GM23338 (cell line): ENCODE data around the gene CEP170B. TPM values are rescaled to one million over a fixed set of nuclear protein-coding genes. Genes with fewer than 3 reads are reported as not detected.

Experiments
- ATAC-seq: fragments of 200-7000 bp; cut with Tn5 transposase; 3 replicates; pipeline ENCODE4 v1.9.1; 2020
- DNase-seq: peaks from one replicate; pipeline ENCODE4 v3.0.0-alpha.2; 2015; ENCODE audit warnings: low spot score
- H2AFZ ChIP-seq: fragments of 200-600 bp; sonication (generic); 2 replicates; pipeline ENCODE4 v1.8.0; 2016; ENCODE audit warnings: antibody characterized with exemption, mild to moderate bottlenecking, moderate library complexity
- H3F3A ChIP-seq: fragments of 200-600 bp; sonication (generic); replicated peaks from 2 replicates; pipeline ENCODE4 v1.8.0; 2017; ENCODE audit warnings: antibody characterized with exemption, mixed run types, low read depth
- H3K27ac ChIP-seq: fragments of 200-600 bp; sonication (generic); 2 replicates; pipeline ENCODE4 v1.6.1; 2016; ENCODE audit warnings: low read depth
- H3K27me3 ChIP-seq: fragments of 200-600 bp; sonication (generic); 2 replicates; pipeline ENCODE4 v1.8.0; 2016; ENCODE audit warnings: mild to moderate bottlenecking, mixed run types, moderate library complexity; ENCODE audit not compliant: insufficient read depth
- H3K36me3 ChIP-seq: fragments of 200-600 bp; sonication (generic); 2 replicates; pipeline ENCODE4 v1.8.0; 2016; ENCODE audit warnings: mild to moderate bottlenecking; ENCODE audit not compliant: insufficient read depth
- H3K4me1 ChIP-seq: fragments of 200-600 bp; sonication (generic); 2 replicates; pipeline ENCODE4 v1.8.0; 2016; ENCODE audit warnings: mild to moderate bottlenecking, moderate library complexity; ENCODE audit not compliant: insufficient read depth
- H3K4me2 ChIP-seq: fragments of 200-600 bp; sonication (generic); 2 replicates; pipeline ENCODE4 v1.7.1; 2017; ENCODE audit warnings: mixed run types
- H3K4me3 ChIP-seq: fragments of 200-600 bp; sonication (generic); 2 replicates; pipeline ENCODE4 v1.6.1; 2016; ENCODE audit warnings: mixed run types
- H3K79me2 ChIP-seq: fragments of 200-600 bp; sonication (generic); replicated peaks from 2 replicates; pipeline ENCODE4 v1.8.0; 2017; ENCODE audit warnings: mild to moderate bottlenecking; ENCODE audit not compliant: insufficient read depth
- H3K9me2 ChIP-seq: fragments of 200-600 bp; sonication (generic); 2 replicates; pipeline ENCODE4 v1.8.0; 2017; ENCODE audit not compliant: insufficient read depth
- H4K20me1 ChIP-seq: fragments of 200-600 bp; sonication (generic); replicated peaks from 2 replicates; pipeline ENCODE4 v1.8.0; 2017; ENCODE audit warnings: mild to moderate bottlenecking; ENCODE audit not compliant: insufficient read depth
- H3K27ac Mint-ChIP-seq: 2 replicates; pipeline ENCODE4 v1.8.0; 2020; ENCODE audit warnings: inconsistent platforms, mild to moderate bottlenecking, moderate library complexity, mixed read lengths
- H3K27me3 Mint-ChIP-seq: 3 replicates; pipeline ENCODE4 v1.8.0; 2022; ENCODE audit warnings: low read depth, mild to moderate bottlenecking, moderate library complexity, mixed read lengths, inconsistent platforms; ENCODE audit not compliant: insufficient read depth, poor library complexity
- H3K36me3 Mint-ChIP-seq: 3 replicates; pipeline ENCODE4 v1.8.0; 2021; ENCODE audit warnings: low read depth, mild to moderate bottlenecking, inconsistent platforms, moderate library complexity, mixed read lengths
- H3K4me1 Mint-ChIP-seq: 3 replicates; pipeline ENCODE4 v1.8.0; 2020; ENCODE audit warnings: mild to moderate bottlenecking, inconsistent platforms, mixed read lengths
- H3K4me3 Mint-ChIP-seq: 3 replicates; pipeline ENCODE4 v1.8.0; 2021; ENCODE audit warnings: moderate library complexity, mild to moderate bottlenecking, inconsistent platforms, mixed read lengths
- H3K9me3 Mint-ChIP-seq: 3 replicates; pipeline ENCODE4 v1.8.0; 2020; ENCODE audit warnings: moderate library complexity, mild to moderate bottlenecking, inconsistent platforms, mixed read lengths
- CREB1 ChIP-seq: fragments of 250-450 bp; sonication (Bioruptor Pico); IDR thresholded peaks from 2 replicates; pipeline ENCODE4 v1.5.0; 2020; ENCODE audit warnings: low read depth, mild to moderate bottlenecking, moderate library complexity
- ETS1 ChIP-seq: IDR thresholded peaks from 2 replicates; pipeline ENCODE4 v1.6.1; 2016; ENCODE audit warnings: antibody characterized with exemption
- EZH2phosphoT487 ChIP-seq: fragments of 200-600 bp; sonication (generic); IDR thresholded peaks from one replicate; pipeline ENCODE4 v1.8.1; 2018; ENCODE audit warnings: antibody characterized with exemption; ENCODE audit not compliant: unreplicated experiment
- JUNB ChIP-seq: IDR thresholded peaks from one replicate; pipeline ENCODE4 v1.6.1; 2016; ENCODE audit warnings: antibody characterized with exemption; ENCODE audit not compliant: unreplicated experiment
- ZNF114 ChIP-seq: fragments of 250-450 bp; sonication (Bioruptor Pico); IDR thresholded peaks from 2 replicates; pipeline ENCODE4 v1.5.0; 2020; ENCODE audit warnings: mild to moderate bottlenecking, moderate library complexity
- ZNF331 ChIP-seq: fragments of 250-450 bp; sonication (Bioruptor Pico); IDR thresholded peaks from 2 replicates; pipeline ENCODE4 v1.5.0; 2020; ENCODE audit warnings: low read depth, mild to moderate bottlenecking, moderate library complexity
- polyA plus RNA-seq: library from polyadenylated mRNA; unstranded; fragments of >200 nt; fragmentation: Nextera tagmentation; extraction: Ambion mirVana; gene quantifications from 2 replicates; pipeline ENCODE4 v1.2.1, GENCODE V29; 2016
- total RNA-seq: library from RNA; depleted of rRNA; stranded (reverse); fragments of >200 nt; shearing (Covaris generic); gene quantifications from 2 replicates; pipeline ENCODE4 v1.2.3, GENCODE V29; 2014
- TF ChIP-seq, protein P1 (sequence below), 2 experiments: fragments of 200-600 bp in 1 of 2; sonication (generic) in 1 of 2; conservative IDR thresholded peaks; 2 replicates each; pipeline versions ENCODE4 v1.5.1 to v1.6.1; 2016 to 2017; ENCODE audit warnings: antibody characterized with exemption in 2 of 2, low read depth in 2 of 2, mild to moderate bottlenecking in 2 of 2, moderate library complexity in 1 of 2

CEP170B gene
- total and polyA plus RNA-seq, 2 experiments from 2014 or later: 4.6 to 37.1 TPM

DNA sequence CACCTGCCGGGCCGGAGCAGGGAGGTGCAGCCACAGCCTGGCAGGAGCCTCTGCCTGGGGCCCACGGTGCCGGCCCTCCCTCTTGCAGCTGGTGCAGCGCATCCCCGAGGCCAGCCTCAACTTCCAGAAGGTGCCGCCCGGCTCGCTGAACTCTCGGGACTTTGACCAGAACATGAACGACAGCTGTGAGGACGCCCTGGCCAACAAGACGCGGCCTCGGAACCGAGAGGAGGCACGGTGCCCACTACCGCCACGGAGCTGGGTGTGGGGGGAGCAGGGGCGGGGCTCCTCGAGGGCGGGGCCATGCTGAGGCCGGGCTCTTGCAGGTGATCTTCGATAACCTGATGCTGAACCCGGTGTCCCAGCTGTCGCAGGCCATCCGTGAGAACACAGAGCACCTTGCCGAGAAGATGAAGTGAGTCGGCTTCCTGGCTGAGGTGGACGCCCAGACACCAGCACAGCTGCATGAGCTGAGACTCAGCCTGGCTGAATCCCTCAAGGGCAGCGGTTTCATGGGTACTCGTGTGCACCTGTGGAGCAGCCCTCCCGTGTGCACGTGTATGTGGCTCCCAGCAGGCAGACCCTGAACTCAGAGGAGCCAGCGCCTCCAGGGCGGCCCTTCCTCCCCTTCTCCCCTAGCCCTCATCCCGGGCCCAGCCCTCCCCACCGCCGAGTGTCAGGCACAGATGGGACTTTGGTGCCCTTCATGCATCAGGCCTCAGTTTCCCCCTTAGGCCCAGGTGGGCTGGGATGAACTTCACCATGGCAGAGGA lies 28.6 kb downstream of the CEP170B start:
- Mint-ChIP-seq H3K36me3 (no peaks in the 10 kb centered on the region), H3K9me3 (no peaks in the 10 kb centered on the region), H3K4me1 (peaks cover 7% of the 10 kb centered on the region; the same call in 2 of the 3 replicates), H3K27me3 (peaks cover 14% of the 10 kb centered on the region), H3K27ac (no peak overlapping the region), H3K4me3 (no peak overlapping the region)
- Histone ChIP-seq H3K27ac (no peak overlapping the region), H3K27me3 (no peaks in the 10 kb centered on the region), H3K9me2 (no peaks in the 10 kb centered on the region), H3K36me3 (no peaks in the 10 kb centered on the region), H4K20me1 (no peaks in the 10 kb centered on the region), H2AFZ (no peak overlapping the region), H3K4me1 (no peaks in the 10 kb centered on the region), H3K4me3 (no peak overlapping the region), H3F3A (no peaks in the 10 kb centered on the region), H3K79me2 (no peaks in the 10 kb centered on the region), H3K4me2 (no peak overlapping the region)
- ATAC-seq (no peak), DNase-seq (no peak)
- no peak for TF ChIP-seq JUNB
- TF ChIP-seq, protein P1, sequence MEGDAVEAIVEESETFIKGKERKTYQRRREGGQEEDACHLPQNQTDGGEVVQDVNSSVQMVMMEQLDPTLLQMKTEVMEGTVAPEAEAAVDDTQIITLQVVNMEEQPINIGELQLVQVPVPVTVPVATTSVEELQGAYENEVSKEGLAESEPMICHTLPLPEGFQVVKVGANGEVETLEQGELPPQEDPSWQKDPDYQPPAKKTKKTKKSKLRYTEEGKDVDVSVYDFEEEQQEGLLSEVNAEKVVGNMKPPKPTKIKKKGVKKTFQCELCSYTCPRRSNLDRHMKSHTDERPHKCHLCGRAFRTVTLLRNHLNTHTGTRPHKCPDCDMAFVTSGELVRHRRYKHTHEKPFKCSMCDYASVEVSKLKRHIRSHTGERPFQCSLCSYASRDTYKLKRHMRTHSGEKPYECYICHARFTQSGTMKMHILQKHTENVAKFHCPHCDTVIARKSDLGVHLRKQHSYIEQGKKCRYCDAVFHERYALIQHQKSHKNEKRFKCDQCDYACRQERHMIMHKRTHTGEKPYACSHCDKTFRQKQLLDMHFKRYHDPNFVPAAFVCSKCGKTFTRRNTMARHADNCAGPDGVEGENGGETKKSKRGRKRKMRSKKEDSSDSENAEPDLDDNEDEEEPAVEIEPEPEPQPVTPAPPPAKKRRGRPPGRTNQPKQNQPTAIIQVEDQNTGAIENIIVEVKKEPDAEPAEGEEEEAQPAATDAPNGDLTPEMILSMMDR (conservative IDR thresholded peaks at IDR 0.05; ENCODE audit: low read depth in 2 of 2): no peak
- TF ChIP-seq ZNF331: no peak
- no peak for TF ChIP-seq CREB1 (CRISPR knock-in tag)
- TF ChIP-seq EZH2phosphoT487: no peak

GRCh38 chr14:104894331-104895206 lies 29.5 kb downstream of the CEP170B start:
- Histone ChIP-seq H3K27me3 (no peaks in the 10 kb centered on the region), H2AFZ (no peak overlapping the region), H3K4me2 (no peak overlapping the region), H3K27ac (no peak overlapping the region), H3K4me3 (no peak overlapping the region), H4K20me1 (no peaks in the 10 kb centered on the region), H3K79me2 (no peaks in the 10 kb centered on the region), H3K36me3 (no peaks in the 10 kb centered on the region), H3K4me1 (no peaks in the 10 kb centered on the region), H3F3A (no peaks in the 10 kb centered on the region), H3K9me2 (no peaks in the 10 kb centered on the region)
- Mint-ChIP-seq H3K36me3 (no peaks in the 10 kb centered on the region), H3K27ac (no peak overlapping the region), H3K4me1 (peaks cover 7% of the 10 kb centered on the region; the same call in 2 of the 3 replicates), H3K4me3 (no peak overlapping the region), H3K9me3 (no peaks in the 10 kb centered on the region), H3K27me3 (peaks cover 17% of the 10 kb centered on the region)
- no peak for TF ChIP-seq ZNF114 (CRISPR knock-in tag)
- TF ChIP-seq CREB1 (CRISPR knock-in tag): no peak
- TF ChIP-seq ETS1: no peak
- DNase-seq (no peak), ATAC-seq (no peak)
